GM19193 (cell line): ENCODE data around the gene OR2AG2.

Experiments used
- POLR2A ChIP-seq: IDR thresholded peaks from 4 replicates; pipeline ENCODE4 v1.6.1; 2011; ENCODE audit not compliant: insufficient read depth, insufficient read length; ENCODE audit errors: extremely low read depth

OR2AG2 gene

DNA sequence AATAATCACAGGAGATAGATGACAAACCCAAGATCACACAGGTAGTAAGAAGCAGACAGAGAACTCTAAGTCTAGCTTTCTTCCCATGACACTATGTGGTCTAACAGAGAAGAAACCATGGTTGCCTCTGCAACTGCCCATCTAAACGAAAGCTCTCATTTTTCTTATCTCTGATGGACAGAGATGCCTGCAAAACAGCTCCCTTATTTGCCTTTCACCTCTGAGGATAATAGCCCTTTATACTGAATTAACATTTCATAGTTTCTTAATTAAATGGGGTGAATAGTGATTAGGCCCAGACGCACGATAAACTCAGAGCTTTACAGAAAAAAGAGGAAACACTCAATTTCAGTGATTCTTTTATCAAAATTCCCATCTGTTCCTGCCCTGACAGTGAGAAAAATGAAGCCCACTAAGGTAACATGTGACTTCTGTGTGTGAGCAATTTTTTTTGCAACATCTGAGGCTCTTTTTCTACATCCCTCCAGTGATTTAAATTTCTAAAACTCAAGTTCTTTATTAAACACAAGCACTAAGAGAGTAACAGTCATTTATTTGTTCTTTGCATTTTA lies 24.6 kb downstream of the OR2AG2 start:
- TF ChIP-seq POLR2A: no peak

DNA sequence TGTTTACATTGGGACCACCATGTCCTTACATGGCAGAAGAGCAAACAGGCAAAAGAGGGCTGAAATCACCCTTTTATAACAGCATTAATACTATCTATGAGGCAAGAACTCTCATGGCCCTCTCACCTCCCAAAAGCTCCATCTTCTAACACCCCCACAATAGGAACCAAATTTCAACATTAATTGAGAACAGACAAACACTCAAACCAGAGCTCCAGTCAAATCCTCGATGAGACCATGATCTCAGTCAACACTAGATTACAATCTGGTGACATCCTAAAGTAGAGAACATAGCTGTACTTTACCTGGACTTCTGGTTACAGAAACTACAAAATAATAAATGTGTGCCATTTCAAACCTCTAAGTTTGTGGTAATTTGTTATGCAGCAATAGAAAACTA lies 25.1 kb downstream of the OR2AG2 start:
- TF ChIP-seq POLR2A: no peak

DNA sequence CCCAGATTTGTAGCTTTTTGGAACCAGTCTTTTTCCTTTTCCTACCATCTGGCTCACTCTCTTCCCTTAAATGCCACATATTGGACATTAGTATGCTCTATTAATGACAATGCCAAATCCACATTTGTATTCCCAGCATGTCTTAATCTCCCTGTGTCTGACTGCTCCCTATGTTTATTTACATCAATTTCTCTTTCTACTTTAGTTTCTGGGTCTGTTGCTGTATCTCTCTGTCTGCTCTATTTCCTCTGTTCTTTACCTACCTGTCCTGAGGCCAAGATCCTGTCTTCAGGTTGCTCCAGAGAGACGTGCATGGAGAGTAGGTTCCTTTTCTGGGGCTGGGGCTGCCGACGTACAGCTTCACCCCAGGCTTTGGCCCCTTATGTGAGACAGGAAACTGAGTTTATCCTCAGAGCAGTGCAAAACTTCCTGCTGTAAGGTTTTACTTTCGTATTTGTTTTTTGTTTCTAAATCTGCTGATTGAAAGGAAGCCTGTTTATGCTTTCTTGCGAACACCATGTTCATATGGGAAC lies 25.6 kb downstream of the OR2AG2 start:
- peak; percentile 49 for TF ChIP-seq POLR2A

DNA sequence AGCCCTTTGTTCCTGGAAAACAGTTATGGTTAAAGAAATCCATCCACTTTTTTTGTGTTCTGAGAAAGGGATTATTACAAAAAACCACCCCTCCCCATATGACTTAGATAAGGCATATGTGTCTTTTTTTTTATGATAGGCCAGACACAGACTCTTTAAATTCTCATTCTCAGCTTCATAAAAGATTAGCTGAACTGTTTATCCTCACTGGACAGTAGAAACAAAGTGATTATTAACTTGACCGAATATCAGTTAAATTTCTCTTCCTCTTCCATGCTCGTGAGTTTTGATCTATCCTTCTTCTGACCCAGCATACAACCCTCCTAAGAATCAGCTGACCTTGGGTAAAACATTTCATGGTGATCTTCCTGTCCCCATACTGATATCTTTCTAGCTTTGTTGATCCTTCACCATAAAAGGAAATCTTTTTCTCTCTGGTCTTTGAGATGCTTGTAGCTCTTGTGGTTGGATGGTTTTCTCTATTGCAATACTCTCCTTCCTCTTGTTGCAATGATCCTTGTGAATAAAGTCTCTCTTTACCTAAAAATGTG lies 26.2 kb downstream of the OR2AG2 start:
- no peak for TF ChIP-seq POLR2A

DNA sequence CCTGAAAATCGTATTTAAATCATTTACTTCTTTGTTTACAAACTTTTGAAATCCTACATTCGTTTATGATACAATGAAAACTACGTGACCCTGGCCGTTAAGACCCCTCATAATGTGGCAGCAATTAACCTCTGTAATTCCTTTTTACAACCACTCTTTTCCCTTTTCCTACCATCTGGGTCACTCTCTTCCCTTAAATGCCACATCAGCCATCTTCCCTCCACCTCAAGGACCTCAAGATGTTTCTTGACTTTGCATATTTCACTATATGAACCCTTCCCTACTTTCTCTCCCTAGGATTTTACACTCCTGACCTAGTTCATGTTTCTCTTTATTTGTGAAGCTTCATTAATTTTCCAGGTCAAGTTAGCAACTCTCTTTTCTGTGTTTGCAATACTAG lies 26.8 kb downstream of the OR2AG2 start:
- TF ChIP-seq POLR2A: no peak

DNA sequence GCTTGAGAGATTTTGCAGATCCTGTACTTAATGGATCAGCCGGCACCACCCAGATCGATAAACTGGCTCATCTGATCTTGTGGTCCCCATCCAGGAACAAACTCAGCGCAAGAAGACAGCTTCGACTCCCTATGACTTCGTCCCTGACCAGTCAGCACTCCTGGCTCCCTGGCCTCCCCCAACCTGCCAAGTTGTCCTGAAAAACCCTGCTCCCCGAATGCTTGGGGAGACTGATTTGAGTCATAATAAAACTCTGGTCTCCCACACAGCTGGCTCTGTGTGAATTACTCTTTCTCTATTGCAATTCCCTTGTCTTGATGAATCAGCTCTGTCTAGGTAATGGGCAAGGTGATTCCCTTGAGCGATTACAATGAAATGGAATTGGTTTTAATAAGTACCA lies 29.5 kb downstream of the OR2AG2 start:
- no peak for TF ChIP-seq POLR2A

DNA sequence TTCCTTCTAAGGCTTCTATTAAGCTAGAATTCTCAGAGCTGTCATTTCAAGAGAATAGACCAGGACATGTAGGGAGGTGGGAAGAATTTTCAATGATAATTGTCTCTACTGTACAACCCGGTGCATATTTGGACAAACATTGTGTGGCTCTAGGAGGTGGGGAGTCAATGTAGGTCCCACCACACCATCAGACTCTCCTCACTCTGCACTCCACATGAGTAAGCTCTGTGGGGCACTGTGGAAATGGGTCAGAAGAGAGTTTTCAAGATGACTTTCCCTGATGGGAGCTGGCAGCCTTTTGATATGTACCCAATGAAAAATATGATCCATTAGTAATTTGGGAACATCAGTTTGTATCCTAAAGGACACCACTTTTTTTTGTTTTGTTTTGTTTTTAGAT lies 33.2 kb downstream of the OR2AG2 start:
- no peak for TF ChIP-seq POLR2A

DNA sequence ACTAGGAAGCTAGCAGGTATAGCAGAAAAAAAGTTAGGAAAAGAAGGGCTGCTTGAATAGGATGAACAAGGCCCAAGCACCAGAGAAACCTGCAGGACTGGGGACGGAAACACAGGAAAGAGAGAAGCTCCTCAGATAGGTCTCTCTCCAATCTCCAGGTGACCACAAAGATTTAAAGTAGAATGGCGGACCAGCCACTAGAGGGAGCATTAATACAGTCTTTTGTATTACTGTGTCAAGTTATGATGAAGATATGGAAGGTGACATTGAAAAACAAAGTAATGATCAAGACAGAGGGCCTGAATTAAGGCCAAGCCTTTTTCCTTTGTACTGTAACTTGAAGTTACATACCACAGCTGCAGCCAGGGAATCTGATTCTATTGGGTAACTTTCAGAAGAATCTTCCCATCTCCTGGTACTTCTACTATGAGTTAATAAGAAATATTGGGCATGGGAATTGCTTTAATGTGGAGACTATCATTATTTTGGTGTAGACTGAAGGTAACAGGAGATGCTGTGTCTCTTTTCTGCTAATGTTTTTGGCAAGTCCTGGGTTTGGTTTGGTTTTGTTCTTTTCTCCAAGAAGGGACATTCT lies 33.8 kb downstream of the OR2AG2 start:
- no peak for TF ChIP-seq POLR2A

DNA sequence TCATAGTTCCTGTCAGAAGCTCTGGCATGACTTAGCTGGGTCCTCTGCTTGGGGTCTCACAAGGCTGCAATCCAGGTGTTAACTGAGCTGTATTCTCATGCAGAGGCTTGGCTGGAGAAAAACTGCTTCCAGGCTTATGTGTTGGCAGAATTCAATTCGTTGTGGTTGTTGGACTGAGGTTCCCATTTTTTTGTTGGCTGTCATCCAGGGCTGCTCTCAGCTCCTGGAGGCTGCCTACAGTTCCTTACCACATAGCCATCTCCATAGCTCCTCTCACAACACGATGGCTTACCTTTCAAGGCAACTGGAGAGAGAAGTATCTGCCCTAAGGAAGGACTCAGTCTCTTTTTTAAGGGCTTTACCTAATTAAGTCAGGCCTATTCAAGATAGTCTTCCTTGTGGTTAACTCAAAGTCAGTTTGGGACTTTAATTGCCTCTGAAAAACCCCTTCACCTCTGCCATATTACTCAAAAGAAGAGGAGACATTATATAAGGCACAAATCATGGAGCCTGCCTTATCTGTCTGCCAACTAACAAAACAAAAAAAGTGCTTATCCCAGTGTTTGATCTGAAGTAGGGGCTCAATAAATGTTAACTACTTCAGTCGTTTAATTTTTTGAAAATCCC lies 35.2 kb downstream of the OR2AG2 start:
- no peak for TF ChIP-seq POLR2A

DNA sequence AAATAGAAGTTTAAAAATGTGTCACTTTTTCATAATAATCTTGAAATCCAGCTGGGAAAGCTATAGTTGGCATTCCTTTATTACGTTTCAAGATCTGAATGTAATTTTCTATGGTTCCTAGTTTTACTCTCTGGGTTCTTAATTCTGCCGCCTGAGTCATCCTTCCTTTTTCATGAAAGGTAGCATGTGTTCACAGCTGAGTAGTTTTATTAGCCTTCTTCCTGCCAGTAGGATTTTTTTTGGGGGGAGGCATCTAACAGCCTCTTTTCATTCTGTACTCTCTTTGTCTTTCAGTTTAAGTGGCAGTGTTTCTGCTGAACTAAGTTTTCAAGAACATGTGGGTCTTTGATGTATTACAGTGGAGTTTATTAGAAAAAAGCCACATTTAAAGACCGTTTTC lies 36.5 kb downstream of the OR2AG2 start:
- TF ChIP-seq POLR2A: no peak

DNA sequence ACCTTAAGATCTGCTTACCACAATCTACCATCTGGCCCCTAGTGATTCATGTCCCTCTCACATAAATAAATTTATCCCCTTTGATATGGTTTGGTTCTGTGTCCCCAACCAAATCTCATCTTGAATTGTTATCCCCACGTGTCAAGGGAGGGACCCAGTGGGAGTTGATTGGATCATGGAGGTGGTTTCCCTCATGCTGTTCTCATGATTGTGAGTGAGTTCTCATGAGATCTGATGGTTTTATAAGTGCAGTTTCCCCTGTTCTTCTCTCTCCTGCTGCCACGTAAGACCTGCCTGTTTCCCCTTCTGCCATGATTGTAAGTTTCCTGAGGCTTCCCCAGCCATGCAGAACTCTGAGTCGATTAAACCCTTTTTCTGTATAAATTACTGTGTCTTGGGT lies 37.2 kb downstream of the OR2AG2 start:
- TF ChIP-seq POLR2A: no peak

DNA sequence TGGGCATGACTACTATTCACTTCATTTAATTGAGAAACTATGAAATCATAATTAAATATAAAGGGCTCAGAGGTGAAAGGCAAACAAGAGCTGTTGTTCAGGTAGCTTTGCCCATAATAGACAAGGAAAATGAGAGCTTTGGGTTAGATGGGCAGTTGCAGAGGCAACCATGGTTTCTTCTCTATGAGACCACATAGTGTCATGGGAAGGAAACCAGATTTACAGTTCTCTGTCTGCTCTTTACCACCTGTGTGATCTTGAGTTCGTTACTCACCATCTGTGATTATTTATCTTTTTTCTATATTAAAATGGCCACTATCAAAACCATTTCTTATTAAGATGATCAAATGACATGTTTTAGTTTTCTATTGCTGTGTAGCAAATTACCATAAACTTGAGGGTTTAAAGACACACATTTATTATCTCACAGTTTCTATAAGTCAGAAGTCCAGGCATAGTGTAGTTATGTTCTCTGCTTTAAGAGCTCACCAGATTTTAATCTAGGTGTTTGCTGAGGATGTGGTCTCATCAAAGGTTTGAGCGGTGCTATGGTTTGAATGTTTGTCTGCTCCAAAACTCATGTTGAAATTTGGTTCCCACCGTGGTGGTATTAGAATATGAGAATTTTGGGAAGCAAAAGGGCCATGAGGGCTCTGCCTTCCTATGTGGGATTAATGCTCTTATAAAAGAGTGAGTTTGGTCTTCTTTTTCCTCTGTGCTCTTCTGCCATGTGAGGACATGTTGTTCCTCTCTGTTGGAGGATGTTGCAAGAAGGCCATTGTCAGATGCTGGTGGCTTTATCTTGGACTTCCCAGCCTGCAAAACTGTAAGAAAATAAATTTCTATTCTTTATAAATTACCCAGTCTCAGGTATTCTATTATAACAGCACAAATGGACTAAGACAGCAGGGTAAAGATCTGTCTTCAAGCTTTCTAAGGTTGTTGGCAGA lies 38.2 kb downstream of the OR2AG2 start:
- no peak for TF ChIP-seq POLR2A

DNA sequence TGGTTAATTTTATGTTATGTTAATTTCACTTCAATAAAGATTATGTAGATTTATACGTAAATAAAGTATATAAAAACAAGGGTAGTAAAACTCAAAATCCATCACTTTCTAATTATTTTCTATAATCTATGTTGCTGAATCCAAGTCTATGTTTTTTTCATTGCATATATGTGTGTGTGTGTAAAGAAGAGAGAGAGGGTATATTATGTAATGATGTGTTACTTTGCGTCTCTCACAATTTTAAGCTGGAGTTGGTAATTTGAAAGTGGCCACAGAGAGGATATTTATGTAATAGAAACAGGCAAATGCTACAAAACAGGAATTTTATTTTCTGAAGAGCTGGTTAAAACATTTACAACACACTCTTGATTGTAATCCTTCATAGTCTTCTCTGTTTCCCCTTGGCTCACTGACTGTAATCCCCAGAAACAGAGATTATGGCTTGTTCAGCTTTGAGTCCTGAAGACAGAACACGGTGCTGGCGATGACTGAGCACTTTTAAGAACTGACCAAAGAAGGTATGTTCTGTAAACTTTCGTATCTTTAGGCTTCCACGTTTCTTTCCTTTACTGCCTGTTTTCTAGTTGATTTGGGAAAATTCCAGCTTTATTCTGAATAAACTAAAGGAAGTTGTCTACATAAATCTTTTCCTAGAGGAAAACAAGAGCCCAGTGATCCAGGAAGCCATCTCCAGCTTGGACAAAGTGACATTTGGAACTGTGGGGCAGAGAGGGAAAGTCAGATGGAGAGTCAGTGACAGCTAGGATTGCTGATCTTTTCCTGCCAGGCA lies 43.6 kb downstream of the OR2AG2 start:
- no peak for TF ChIP-seq POLR2A

DNA sequence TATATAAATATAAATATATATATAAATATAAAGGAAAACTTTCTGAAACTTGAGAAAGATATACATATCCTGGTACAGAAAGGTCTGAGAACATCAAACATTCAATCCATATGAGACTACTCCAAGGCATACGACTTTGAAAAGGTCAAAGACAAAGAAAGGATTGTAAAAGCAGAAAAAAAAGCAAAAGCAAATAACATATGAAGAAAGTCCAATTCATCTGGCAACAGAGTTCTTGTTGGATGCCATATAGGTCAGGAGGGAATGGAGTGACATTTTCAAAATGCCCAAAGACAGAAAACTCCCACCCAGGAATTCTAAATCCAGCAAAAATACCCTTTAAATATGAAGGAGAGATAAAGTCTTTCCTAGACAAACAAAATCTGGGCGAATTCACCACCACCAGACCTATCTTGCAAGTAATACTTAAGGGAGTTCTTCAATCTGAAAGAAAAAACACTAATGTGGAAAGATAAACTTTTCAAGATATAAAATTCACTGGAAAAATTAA lies 46.3 kb downstream of the OR2AG2 start:
- no peak for TF ChIP-seq POLR2A
